ENCODE measurements around the gene WDR74. TPM values are rescaled to one million over a fixed set of nuclear protein-coding genes. Genes with fewer than 3 reads are reported as not detected.
"Not testable (repeated sequence)": the region's sequence is repeated elsewhere in the genome, so short reads cannot be mapped to it uniquely, and the experiment has no call there.

The WDR74 gene
- total and polyA plus RNA-seq, 9 donors = 25.1 to 70.6 (median 53.3) TPM

DNA sequence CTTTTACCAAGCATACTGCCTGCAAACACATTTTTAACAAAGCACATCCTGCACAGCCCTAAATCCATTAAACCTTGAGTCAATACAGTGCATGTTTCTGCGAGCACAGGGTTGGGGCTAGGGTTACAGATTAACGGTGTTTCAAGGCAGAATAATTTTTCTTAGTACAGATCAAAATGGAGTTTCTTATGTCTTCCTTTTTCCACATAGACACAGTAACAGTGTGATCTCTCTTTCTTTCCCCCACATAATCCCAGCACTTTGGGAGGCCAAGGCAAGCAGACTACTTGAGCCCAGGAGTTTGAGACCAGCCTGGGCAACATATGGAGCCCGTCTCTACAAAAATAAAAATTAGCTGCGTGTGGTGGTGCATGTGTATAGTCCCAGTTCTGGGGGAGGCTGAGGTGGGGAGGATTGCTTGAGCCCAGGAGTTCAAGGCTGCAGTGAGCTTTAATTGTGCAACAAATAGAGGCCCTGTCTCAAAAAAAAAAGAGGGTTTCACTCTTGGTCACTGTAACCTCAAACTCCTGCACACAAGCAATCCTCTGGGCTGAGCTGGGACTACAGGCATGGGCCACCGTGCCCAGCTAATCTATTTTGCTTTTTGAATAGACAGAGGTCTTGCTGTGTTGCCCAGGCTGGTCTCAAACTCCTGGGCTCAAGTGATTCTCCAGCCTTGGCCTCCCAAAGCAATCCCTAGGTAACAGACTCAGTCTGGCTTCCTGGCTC lies 21.6 kb upstream of the WDR74 start:
- no peaks in the 10 kb centered on the region for H3K9me3 ChIP-seq
- no peaks in the 10 kb centered on the region for H3K27me3 ChIP-seq
- no peak overlapping the region for H3K4me3 ChIP-seq
- H3K4me1 ChIP-seq (ENCODE audit: insufficient read depth) = no peaks in the 10 kb centered on the region
- H3K36me3 ChIP-seq = no peaks in the 10 kb centered on the region
- intact Hi-C loops (cut with DNase I) = loop anchor here in 3 of 4 donors (2.0 to 10.0 kb wide), 3 partner anchors 70 to 476 kb away; partner anchors contain the start of gene TMEM179B (in 2 of the 3)
- no peak overlapping the region for H3K27ac ChIP-seq
- no peak for TF ChIP-seq EP300 (IDR thresholded peaks at IDR 0.05)
- no peak for DNase-seq
- WGBS, 3 donors = 23 to 49% (median 25%) methylated on average over 5 of the region's 5 CpGs

DNA sequence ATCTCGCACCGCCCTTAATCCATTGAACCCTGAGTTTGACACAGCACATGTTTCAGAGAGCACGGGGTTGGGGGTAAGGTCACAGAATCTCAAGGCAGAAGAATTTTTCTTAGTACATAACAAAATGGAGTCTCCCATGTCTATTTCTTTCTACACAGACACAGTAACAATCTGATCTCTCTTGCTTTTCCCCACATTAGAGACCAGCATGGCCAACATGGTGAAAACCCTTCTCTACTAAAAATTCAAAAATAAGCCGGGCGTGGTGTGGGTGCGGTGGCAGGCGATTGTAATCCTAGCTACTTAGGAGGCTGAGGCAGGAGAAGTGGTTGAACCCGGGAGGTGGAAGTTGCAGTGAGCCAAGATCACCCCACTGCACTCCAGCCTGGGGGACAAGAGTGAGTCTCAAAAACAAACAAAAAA lies 19.9 kb upstream of the WDR74 start:
- H3K4me3 ChIP-seq; H3K4me1 ChIP-seq (ENCODE audit: insufficient read depth); H3K27me3 ChIP-seq; H3K36me3 ChIP-seq; H3K9me3 ChIP-seq; H3K27ac ChIP-seq; DNase-seq: not testable (repeated sequence)
- intact Hi-C loops (cut with DNase I) = loop anchor here in 1 of 4 donors (10.0 kb wide), 1 partner anchor 464 kb away; no protein-coding TSS in a partner anchor
- WGBS, 3 donors = 89 to 94% (median 93%) methylated on average over 8 of the region's 8 CpGs

DNA sequence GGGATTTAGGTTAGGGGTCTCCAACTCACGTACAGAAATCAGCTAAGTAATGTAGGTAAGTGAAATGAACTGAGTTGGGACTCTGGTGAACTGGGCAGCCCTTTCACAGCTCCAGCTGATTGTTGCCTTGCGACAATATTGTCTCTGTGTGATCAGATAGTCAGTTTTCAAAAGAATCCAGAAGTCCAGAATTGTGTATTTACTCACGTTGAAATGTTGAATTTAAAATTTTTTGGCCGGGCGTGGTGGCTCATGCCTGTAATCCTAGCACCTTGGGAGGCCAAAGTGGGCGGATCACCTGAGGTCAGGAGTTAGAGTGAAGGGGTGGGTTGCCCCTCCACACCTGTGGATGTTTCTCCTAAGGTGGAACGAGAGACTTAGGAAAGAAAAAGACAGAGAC lies 18.8 kb upstream of the WDR74 start:
- Histone ChIP-seq H3K27me3 (no peaks in the 10 kb centered on the region), H3K27ac (no peak overlapping the region), H3K9me3 (no peaks in the 10 kb centered on the region), H3K36me3 (no peaks in the 10 kb centered on the region), H3K4me1 (ENCODE audit: insufficient read depth) (peaks cover 6% of the 10 kb centered on the region), H3K4me3 (no peak overlapping the region)
- 83 to 87% (median 84%) methylated on average over 7 of the region's 7 CpGs for WGBS, 3 donors
- TF ChIP-seq CTCF (IDR thresholded peaks at IDR 0.05) = no peak
- no peak for TF ChIP-seq POLR2A (IDR thresholded peaks at IDR 0.05)
- no peak for TF ChIP-seq EP300 (IDR thresholded peaks at IDR 0.05)
- DNase-seq = no peak
- intact Hi-C loops (cut with DNase I) = loop anchor here in 1 of 4 donors (10.0 kb wide), 1 partner anchor 463 kb away; no protein-coding TSS in a partner anchor

DNA sequence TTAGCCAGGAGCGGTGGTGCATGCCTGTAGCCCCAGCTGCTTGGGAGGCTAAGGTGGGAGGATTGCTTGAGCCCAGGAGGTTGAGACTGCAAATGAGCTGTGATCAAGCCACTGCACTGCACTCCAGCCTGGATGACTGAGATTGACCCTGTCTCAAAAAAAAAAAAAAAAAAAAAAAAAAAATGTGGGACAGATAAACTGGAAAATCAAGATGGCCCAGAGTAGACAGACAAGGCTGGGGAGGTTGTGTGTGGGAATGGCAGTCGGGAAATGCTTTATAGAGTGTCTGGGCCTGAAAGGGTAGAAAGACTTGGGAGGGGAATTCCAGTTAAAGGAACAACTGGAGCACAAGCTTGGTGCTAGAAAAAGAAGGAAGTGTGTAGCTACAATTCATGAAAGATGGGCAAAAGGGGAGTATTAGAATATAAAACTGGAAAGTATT lies 18.2 kb upstream of the WDR74 start:
- Histone ChIP-seq H3K27me3 (no peaks in the 10 kb centered on the region), H3K27ac (no peak overlapping the region), H3K9me3 (no peaks in the 10 kb centered on the region), H3K4me3 (no peak overlapping the region), H3K4me1 (ENCODE audit: insufficient read depth) (peaks cover 6% of the 10 kb centered on the region), H3K36me3 (no peaks in the 10 kb centered on the region)
- DNase-seq = no peak
- intact Hi-C loops (cut with DNase I) = loop anchor here in 1 of 4 donors (10.0 kb wide), 1 partner anchor 463 kb away; no protein-coding TSS in a partner anchor
- no peak for TF ChIP-seq EP300 (IDR thresholded peaks at IDR 0.05)
- no peak for TF ChIP-seq CTCF (IDR thresholded peaks at IDR 0.05)
- no peak for TF ChIP-seq POLR2A (IDR thresholded peaks at IDR 0.05)
- WGBS, 3 donors = 69 to 87% (median 76%) methylated on average over 2 of the region's 2 CpGs

- Histone ChIP-seq H3K9me3 (no peaks in the 10 kb centered on the region), H3K36me3 (no peaks in the 10 kb centered on the region), H3K4me3 (peak overlapping the region; percentile 94), H3K27ac (peak overlapping the region in 1 of 2 donors; percentile 46), H3K27me3 (no peaks in the 10 kb centered on the region), H3K4me1 (ENCODE audit: insufficient read depth) (peaks cover 6% of the 10 kb centered on the region)
- TF ChIP-seq EP300 (IDR thresholded peaks at IDR 0.05) (no peak), POLR2A (IDR thresholded peaks at IDR 0.05) (no peak), CTCF (IDR thresholded peaks at IDR 0.05) (no peak)
- DNase-seq = no peak
- 3 to 7% (median 5%) methylated on average over 20 of the region's 20 CpGs for WGBS, 3 donors
- intact Hi-C loops (cut with DNase I) = loop anchor here in 1 of 4 donors (10.0 kb wide), 1 partner anchor 462 kb away; no protein-coding TSS in a partner anchor
Measured at GRCh38 chr11:62856333-62856895, 17.0 kb upstream of the WDR74 start.

All from ovary (tissue), 9 donors.